ENCODE results near the gene RXRG.

Gene RXRG

DNA sequence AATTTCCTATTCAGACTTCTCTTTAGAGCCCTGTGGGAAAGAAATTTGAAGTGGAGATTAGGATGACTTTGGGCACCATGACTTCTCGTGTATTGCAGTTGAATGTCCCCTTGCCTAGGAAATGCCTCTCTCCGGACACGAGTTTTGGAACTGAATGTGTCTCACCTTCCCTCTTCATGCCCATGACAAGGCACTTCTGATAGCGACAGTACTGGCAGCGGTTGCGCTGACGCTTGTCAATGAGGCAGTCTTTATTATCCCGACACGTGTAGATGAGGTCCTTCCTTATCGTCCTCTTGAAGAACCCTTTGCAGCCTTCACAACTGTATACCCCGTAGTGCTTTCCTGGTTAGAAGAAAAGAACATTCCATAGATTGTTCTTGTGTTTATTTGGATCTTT, 28.1 kb downstream of the RXRG start:
- TF ChIP-seq, protein P1, sequence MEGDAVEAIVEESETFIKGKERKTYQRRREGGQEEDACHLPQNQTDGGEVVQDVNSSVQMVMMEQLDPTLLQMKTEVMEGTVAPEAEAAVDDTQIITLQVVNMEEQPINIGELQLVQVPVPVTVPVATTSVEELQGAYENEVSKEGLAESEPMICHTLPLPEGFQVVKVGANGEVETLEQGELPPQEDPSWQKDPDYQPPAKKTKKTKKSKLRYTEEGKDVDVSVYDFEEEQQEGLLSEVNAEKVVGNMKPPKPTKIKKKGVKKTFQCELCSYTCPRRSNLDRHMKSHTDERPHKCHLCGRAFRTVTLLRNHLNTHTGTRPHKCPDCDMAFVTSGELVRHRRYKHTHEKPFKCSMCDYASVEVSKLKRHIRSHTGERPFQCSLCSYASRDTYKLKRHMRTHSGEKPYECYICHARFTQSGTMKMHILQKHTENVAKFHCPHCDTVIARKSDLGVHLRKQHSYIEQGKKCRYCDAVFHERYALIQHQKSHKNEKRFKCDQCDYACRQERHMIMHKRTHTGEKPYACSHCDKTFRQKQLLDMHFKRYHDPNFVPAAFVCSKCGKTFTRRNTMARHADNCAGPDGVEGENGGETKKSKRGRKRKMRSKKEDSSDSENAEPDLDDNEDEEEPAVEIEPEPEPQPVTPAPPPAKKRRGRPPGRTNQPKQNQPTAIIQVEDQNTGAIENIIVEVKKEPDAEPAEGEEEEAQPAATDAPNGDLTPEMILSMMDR (conservative IDR thresholded peaks at IDR 0.05; ENCODE audit: low read depth, low read length) = no peak
- no peak overlapping the region for H3K4me3 ChIP-seq (ENCODE audit: low read length)
- DNase-seq (ENCODE audit: low read depth) = no peak

DNA sequence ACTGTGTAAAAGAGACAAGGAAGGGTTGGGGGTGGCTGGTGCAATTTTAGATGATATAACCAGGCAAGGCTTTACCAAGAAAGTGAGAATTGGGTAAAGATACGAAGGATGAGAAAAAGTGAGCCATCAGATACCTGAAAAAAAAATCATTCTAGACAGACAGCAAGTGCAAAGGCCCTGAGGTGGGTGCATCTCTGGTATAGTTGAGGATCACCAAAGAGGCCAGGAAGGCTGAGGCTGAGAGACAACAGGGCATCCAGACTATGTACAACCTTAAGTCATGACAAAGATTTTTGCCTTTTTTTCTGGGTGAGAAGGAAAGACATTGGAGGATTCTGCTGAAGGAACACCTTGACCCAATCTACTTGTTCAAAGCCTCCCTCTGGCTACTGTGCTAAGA, 29.9 kb downstream of the RXRG start:
- TF ChIP-seq, protein P1 (conservative IDR thresholded peaks at IDR 0.05; ENCODE audit: low read depth, low read length) = no peak
- H3K4me3 ChIP-seq (ENCODE audit: low read length) = no peak overlapping the region
- no peak for DNase-seq (ENCODE audit: low read depth)

DNA sequence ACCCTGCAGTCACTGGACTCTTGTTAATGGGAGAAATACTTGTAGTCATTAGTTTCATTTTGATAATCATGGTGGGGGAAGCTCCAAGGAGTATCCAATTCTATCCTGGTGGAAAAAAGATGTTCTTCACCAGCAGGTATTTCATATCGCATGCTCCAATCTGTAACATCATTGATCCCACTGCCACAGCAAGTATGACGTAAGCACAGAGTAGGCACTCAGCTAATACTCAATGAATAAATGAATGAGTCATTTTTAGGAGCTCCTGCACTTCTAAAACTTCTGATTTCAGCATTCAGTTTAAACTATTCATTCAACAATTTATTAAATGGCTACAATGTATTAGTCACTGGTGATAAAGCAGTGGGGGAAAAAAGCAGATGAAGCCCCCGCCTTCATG, 30.3 kb downstream of the RXRG start:
- DNase-seq (ENCODE audit: low read depth) = no peak
- no peak overlapping the region for H3K4me3 ChIP-seq (ENCODE audit: low read length)
- TF ChIP-seq, protein P1 (conservative IDR thresholded peaks at IDR 0.05; ENCODE audit: low read depth, low read length) = no peak

DNA sequence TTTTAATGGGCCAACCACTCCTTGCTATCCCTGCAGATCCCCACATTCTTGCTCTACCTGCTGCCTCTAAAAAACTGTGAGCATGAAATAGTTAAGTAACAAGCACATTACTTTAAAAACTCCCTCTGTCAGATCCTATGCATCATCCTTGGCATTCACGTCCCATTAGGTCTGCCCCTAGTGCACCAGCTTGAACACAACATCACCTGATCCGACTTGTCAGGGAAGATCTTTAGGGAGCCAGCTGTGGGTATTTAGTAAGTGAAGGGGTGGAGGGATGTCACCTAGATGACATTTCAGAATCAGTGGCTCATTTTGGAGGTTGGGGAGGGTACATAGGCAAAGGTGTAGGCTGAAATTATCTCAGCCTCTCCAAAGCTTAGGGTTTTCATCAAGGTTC, 33.5 kb downstream of the RXRG start:
- no peak for DNase-seq (ENCODE audit: low read depth)
- no peak overlapping the region for H3K4me3 ChIP-seq (ENCODE audit: low read length)
- TF ChIP-seq, protein P1 (conservative IDR thresholded peaks at IDR 0.05; ENCODE audit: low read depth, low read length) = no peak

DNA sequence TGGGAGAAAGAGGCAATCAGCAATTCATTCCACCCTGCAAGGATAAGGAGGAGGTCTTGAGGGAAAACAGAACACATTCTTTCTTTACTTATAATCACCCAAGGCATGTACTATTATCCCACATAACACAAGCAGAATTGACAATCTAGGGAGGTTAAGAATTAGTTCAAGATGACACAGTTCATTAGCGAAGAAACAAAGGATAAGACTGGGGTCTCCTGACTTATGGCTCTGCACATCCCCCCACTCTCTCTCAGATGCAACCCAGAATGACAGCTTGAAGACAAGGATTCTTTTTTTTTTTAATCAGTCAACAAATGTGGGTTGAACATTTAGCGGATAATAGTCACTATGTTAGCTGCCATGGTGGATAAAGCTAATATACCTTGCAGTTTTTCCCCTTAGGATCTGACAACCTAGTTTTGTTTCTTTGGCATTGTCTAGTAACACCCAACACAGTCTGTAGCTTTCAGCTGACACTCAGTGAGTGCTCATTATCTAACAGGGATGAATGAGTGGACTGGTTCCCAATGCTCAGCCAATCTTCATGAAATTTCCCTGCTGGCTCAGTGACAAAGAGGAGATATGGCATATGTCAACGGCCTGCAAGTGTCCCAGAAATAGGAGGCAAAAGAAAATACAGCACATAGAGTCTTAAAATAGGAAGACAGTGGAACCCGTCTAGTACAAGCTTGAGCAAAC, 35.1 kb downstream of the RXRG start:
- no peak for DNase-seq (ENCODE audit: low read depth)
- TF ChIP-seq, protein P1 (conservative IDR thresholded peaks at IDR 0.05; ENCODE audit: low read depth, low read length) = no peak
- no peak overlapping the region for H3K4me3 ChIP-seq (ENCODE audit: low read length)

DNA sequence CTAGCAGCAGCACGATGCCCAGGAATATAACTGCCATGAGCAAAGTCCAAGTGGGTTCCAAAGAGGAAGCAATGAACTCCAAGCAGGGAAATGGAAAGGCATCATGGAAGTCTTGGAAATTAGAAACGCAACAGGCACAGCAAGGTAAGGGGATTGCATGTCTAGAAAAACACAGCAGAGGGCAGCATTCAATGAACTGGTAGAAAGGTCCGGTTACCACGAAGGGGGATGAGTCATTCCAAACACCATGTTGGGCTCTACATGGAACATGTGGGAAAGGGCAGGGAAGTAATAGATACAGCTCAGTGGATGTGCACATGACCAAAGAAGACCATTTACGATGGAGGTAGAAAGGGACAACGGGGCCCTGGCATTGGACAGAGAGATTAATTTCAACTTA, 36.4 kb downstream of the RXRG start:
- DNase-seq (ENCODE audit: low read depth) = no peak
- TF ChIP-seq, protein P1 (conservative IDR thresholded peaks at IDR 0.05; ENCODE audit: low read depth, low read length) = peak; percentile 41
- no peak overlapping the region for H3K4me3 ChIP-seq (ENCODE audit: low read length)

DNA sequence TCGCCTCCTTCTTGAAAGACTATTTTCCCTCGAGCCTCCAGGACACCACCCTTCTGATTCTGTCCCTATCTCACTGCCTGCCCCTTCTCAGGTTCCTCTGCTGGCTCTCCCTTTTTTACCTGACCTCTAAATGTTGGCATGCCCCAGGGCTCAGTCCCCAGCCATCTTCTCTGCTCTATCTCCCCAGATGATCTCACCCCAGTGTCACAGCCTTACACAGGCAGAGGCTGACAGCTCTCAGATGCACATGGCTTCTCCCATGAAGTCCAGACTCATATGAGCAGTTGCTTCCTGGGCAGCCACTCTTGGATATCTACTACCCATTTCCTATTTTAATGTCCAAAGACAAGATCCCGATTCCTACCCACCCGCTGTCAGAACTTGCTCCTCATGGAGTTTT, 37.5 kb downstream of the RXRG start:
- TF ChIP-seq, protein P1 (conservative IDR thresholded peaks at IDR 0.05; ENCODE audit: low read depth, low read length) = no peak
- H3K4me3 ChIP-seq (ENCODE audit: low read length) = no peak overlapping the region
- DNase-seq (ENCODE audit: low read depth) = no peak
